A673 (cell line): ENCODE results near the gene ERVFRD-1. TPM values are rescaled to one million over a fixed set of nuclear protein-coding genes. Genes with fewer than 3 reads are reported as not detected.

Source experiments
- Bru-seq: library from RNA; stranded (reverse); fragments of 400-500 nt; gene quantifications from one replicate; lab custom pipeline; 2021; lab: Mats Ljungman, UMichigan
- BruChase-seq, 2 experiments: library from RNA; stranded (reverse); fragments of 400-500 nt; gene quantifications; one replicate each; lab custom pipeline; 2021; lab: Mats Ljungman, UMichigan
- BruUV-seq: library from RNA; stranded (reverse); fragments of 400-500 nt; replicated peaks from 2 replicates; lab custom pipeline; 2021; lab: Mats Ljungman, UMichigan
- CTCF ChIA-PET: fragments of 300-600 bp; sonication (Branson Sonifier 250); formaldehyde crosslinking; loops from one replicate; lab custom pipeline; 2022; ENCODE audit warnings: antibody characterized with exemption; lab: Charles Lee
- POLR2A ChIA-PET: fragments of 300-600 bp; sonication (Branson Sonifier 250); formaldehyde crosslinking; loops from one replicate; lab custom pipeline; 2022; ENCODE audit warnings: antibody characterized with exemption; ENCODE audit not compliant: low non-redundant PET; lab: Charles Lee
- DNase-seq: peaks from one replicate; pipeline ENCODE4 v3.0.0-alpha.2; 2015; ENCODE audit warnings: low spot score
- H3K27ac ChIP-seq: fragments of 200-600 bp; sonication (generic); 2 replicates; pipeline ENCODE4 v1.5.1; 2016; ENCODE audit warnings: mixed run types, low read depth, mild to moderate bottlenecking, mixed read lengths, antibody characterized with exemption, low read length; ENCODE audit not compliant: poor library complexity, severe bottlenecking
- H3K27me3 ChIP-seq: fragments of 200-600 bp; sonication (generic); replicated peaks from 2 replicates; pipeline ENCODE4 v1.6.1; 2017; ENCODE audit warnings: mixed run types, low read depth, mild to moderate bottlenecking, mixed read lengths, antibody characterized with exemption, low read length; ENCODE audit not compliant: insufficient read depth, poor library complexity
- H3K36me3 ChIP-seq: fragments of 200-600 bp; sonication (generic); 2 replicates; pipeline ENCODE4 v1.6.1; 2016; ENCODE audit warnings: mixed run types, mild to moderate bottlenecking, mixed read lengths, antibody characterized with exemption, low read length; ENCODE audit not compliant: insufficient read depth, poor library complexity, severe bottlenecking
- H3K4me1 ChIP-seq: fragments of 200-600 bp; sonication (generic); 2 replicates; pipeline ENCODE4 v1.6.1; 2017; ENCODE audit warnings: mixed run types, mild to moderate bottlenecking, mixed read lengths, antibody characterized with exemption, low read length; ENCODE audit not compliant: insufficient read depth, poor library complexity, severe bottlenecking
- H3K4me3 ChIP-seq: fragments of 200-600 bp; sonication (generic); 2 replicates; pipeline ENCODE4 v1.5.1; 2016; ENCODE audit warnings: low read depth, mixed run types, mild to moderate bottlenecking, mixed read lengths, low read length; ENCODE audit not compliant: poor library complexity, severe bottlenecking
- H3K9me3 ChIP-seq: fragments of 200-600 bp; sonication (generic); 2 replicates; pipeline ENCODE4 v1.6.1; 2016; ENCODE audit warnings: mixed run types, low read depth, mild to moderate bottlenecking, mixed read lengths, antibody characterized with exemption, low read length; ENCODE audit not compliant: poor library complexity, severe bottlenecking
- CTCF ChIP-seq: fragments of 300-800, 200-600 bp; sonication (generic); conservative IDR thresholded peaks from 2 replicates; pipeline ENCODE4 v1.5.1; 2017; ENCODE audit warnings: low read depth, mild to moderate bottlenecking, antibody characterized with exemption, low read length, moderate library complexity, mixed read lengths
- EZH2 ChIP-seq: fragments of 200-600 bp; sonication (generic); IDR thresholded peaks from 2 replicates; pipeline ENCODE4 v1.6.1; 2017; ENCODE audit warnings: borderline replicate concordance, low read depth, mild to moderate bottlenecking, mixed read lengths, antibody characterized with exemption, low read length; ENCODE audit not compliant: poor library complexity, severe bottlenecking
- intact Hi-C: fragments of 100-400 bp; cut with micrococcal nuclease; formaldehyde crosslinking; loops from one replicate; pipeline ENCODE4 v1.10.0; 2022; ENCODE audit not compliant: unreplicated experiment
- long read RNA-seq: library from polyadenylated mRNA; stranded (forward); transcript quantifications from one replicate; pipeline ENCODE4 v2.0.0, GENCODE V29; 2022
- total RNA-seq: library from RNA; stranded (reverse); gene quantifications from 2 replicates; pipeline ENCODE4 v1.2.3, GENCODE V29; 2021

ERVFRD-1 gene, protein sequence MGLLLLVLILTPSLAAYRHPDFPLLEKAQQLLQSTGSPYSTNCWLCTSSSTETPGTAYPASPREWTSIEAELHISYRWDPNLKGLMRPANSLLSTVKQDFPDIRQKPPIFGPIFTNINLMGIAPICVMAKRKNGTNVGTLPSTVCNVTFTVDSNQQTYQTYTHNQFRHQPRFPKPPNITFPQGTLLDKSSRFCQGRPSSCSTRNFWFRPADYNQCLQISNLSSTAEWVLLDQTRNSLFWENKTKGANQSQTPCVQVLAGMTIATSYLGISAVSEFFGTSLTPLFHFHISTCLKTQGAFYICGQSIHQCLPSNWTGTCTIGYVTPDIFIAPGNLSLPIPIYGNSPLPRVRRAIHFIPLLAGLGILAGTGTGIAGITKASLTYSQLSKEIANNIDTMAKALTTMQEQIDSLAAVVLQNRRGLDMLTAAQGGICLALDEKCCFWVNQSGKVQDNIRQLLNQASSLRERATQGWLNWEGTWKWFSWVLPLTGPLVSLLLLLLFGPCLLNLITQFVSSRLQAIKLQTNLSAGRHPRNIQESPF
- total RNA-seq: 0.09 and 0.11 TPM in 2 replicates
- Bru-seq, nascent RNA: percentile 12 among the genes with signal in this experiment
- percentile 16 among the genes with signal in this experiment for BruChase-seq, experiment 1, labeled RNA remaining after a 2-hour chase
- percentile 18 among the genes with signal in this experiment for BruChase-seq, experiment 2, labeled RNA remaining after a 6-hour chase
- long read RNA-seq: 0 reads

- Histone ChIP-seq H3K27me3 (no peaks in the 10 kb centered on the region), H3K4me1 (peaks cover 15% of the 10 kb centered on the region), H3K9me3 (no peaks in the 10 kb centered on the region), H3K4me3 (no peak within 1 kb of the TSS), H3K27ac (peak within 1 kb of the TSS; percentile 67), H3K36me3 (no peaks in the 10 kb centered on the region)
- no peak for TF ChIP-seq EZH2
- no peak for TF ChIP-seq CTCF
- BruUV-seq: no TSS peak
- ChIA-PET POLR2A (no interaction called here), CTCF (no interaction called here)
- DNase-seq: no peak
- intact Hi-C loops: no loop called here
These were observed at the start of gene ERVFRD-1 for GRCh38 chr6:11110921-11111768. Gene ERVFRD-1, minus strand, starts transcription at chr6:11111725. Its CDS starts 6,415 bp downstream, at chr6:11105310.

- DNase-seq: no peak
- BruUV-seq: no TSS peak
- Histone ChIP-seq H3K36me3 (no peaks in the 10 kb centered on the region), H3K27ac (no peak overlapping the region), H3K4me3 (no peak overlapping the region), H3K27me3 (no peaks in the 10 kb centered on the region), H3K4me1 (no peaks in the 10 kb centered on the region), H3K9me3 (no peaks in the 10 kb centered on the region)
- CTCF ChIA-PET: no interaction called here
- intact Hi-C loops: no loop called here
- POLR2A ChIA-PET: no interaction called here
- TF ChIP-seq CTCF (no peak), EZH2 (no peak)
These were observed 48.7 kb upstream of the ERVFRD-1 start for GRCh38 chr6:11160199-11160598.

DNA sequence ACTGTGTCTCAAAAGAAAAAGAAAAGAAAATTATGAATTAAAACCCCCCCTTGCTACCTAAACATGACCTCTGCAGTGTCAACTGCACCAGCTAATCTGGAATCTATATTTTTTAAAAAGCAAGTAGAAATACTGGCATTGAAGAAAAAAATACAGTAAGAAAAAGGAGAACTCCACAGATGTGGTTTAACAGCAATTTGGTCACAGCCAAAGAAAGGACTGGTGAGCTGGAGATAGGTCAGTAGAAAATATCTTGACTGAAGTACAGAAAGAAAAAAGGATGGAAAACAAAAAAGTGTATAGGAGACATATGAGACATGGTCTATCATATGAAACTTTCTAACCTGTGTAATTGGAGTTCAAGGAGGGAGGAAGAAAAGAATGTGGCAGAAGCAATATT, 44.1 kb upstream of the ERVFRD-1 start:
- ChIA-PET POLR2A (no interaction called here), CTCF (no interaction called here)

More for the DNA sequence above, 44.1 kb upstream of the ERVFRD-1 start:
- no peak for TF ChIP-seq EZH2
- TF ChIP-seq CTCF: no peak
- Histone ChIP-seq H3K9me3 (no peaks in the 10 kb centered on the region), H3K4me1 (peaks cover 17% of the 10 kb centered on the region), H3K27me3 (peaks cover 9% of the 10 kb centered on the region), H3K4me3 (no peak overlapping the region), H3K27ac (no peak overlapping the region), H3K36me3 (no peaks in the 10 kb centered on the region)
- no peak for DNase-seq
- intact Hi-C loops: no loop called here
- no TSS peak for BruUV-seq
